GM12875 (cell line): Measurements from ENCODE around the gene USO1.
"Not testable (repeated sequence)": the region's sequence is repeated elsewhere in the genome, so short reads cannot be mapped to it uniquely, and the experiment has no call there.

ENCODE experiments used
- H3K4me3 ChIP-seq: one replicate; pipeline ENCODE4 v1.5.1; 2011; ENCODE audit warnings: low read depth, low read length, control low read depth
- CTCF ChIP-seq: IDR thresholded peaks from 2 replicates; pipeline ENCODE4 v1.5.1; 2011; ENCODE audit warnings: low read depth, mild to moderate bottlenecking, control low read depth, inconsistent platforms, low read length, moderate library complexity, borderline replicate concordance; ENCODE audit not compliant: insufficient read depth

Gene USO1

GRCh38 chr4:75790024-75790423 is 65.6 kb downstream of the USO1 start:
- TF ChIP-seq CTCF: no peak
- no peak overlapping the region for H3K4me3 ChIP-seq

- TF ChIP-seq CTCF: no peak
Observed at GRCh38 chr4:75800972-75801371, 76.6 kb downstream of the USO1 start.

GRCh38 chr4:75806035-75806434 is 81.7 kb downstream of the USO1 start:
- not testable (repeated sequence) for H3K4me3 ChIP-seq

More at GRCh38 chr4:75800972-75801371, 76.6 kb downstream of the USO1 start:
- no peak overlapping the region for H3K4me3 ChIP-seq

- no peak for TF ChIP-seq CTCF
- H3K4me3 ChIP-seq: no peak overlapping the region
Observed at GRCh38 chr4:75817901-75818300, 93.5 kb downstream of the USO1 start.

- H3K4me3 ChIP-seq: no peak overlapping the region
- no peak for TF ChIP-seq CTCF
Observed at GRCh38 chr4:75819121-75819520, 94.7 kb downstream of the USO1 start.

- no peak overlapping the region for H3K4me3 ChIP-seq
- no peak for TF ChIP-seq CTCF
Observed at GRCh38 chr4:75820197-75820596, 95.8 kb downstream of the USO1 start.

- no peak overlapping the region for H3K4me3 ChIP-seq
- no peak for TF ChIP-seq CTCF
Observed at GRCh38 chr4:75820676-75821075, 96.3 kb downstream of the USO1 start.

GRCh38 chr4:75821216-75821615 is 96.8 kb downstream of the USO1 start:
- TF ChIP-seq CTCF: no peak
- H3K4me3 ChIP-seq: no peak overlapping the region
